Stomach (tissue), 9 donors: Measurements from ENCODE around the gene HNRNPH1. TPM values are rescaled to one million over a fixed set of nuclear protein-coding genes. Genes with fewer than 3 reads are reported as not detected.
A peak's percentile ranks its signal among the peaks of the same experiment; 100 is the strongest.

Source experiments
- DNase-seq, 2 donors: peaks; one replicate each; pipeline versions ENCODE4 v3.0.0 to v3.0.0-alpha.2; 2013 to 2019
- H3K27ac ChIP-seq, 5 donors: fragments of 200-600 bp in 4 of 5; sonication (generic) in 4 of 5; one replicate each; pipeline ENCODE4 v1.5.1; 2013 to 2019; ENCODE audit warnings: mild to moderate bottlenecking in 1 of 5, moderate library complexity in 1 of 5
- H3K27me3 ChIP-seq, 3 donors: fragments of 200-600 bp; sonication (generic); one replicate each; pipeline ENCODE4 v1.5.1; 2017 to 2019; ENCODE audit warnings: mixed run types in 1 of 3
- H3K36me3 ChIP-seq, 4 donors: fragments of 200-600 bp; sonication (generic); 1 replicate in 3 of 4; 2 replicates in 1 of 4; pipeline ENCODE4 v1.5.1; 2016 to 2019
- H3K4me1 ChIP-seq, 4 donors: fragments of 200-600 bp; sonication (generic); one replicate each; pipeline ENCODE4 v1.5.1; 2016 to 2019
- H3K4me3 ChIP-seq, 4 donors: fragments of 200-600 bp; sonication (generic) in 3 of 4; one replicate each; pipeline ENCODE4 v1.5.1; 2016 to 2019; ENCODE audit warnings: mild to moderate bottlenecking in 1 of 4
- H3K9me3 ChIP-seq, 4 donors: fragments of 200-600 bp; sonication (generic); one replicate each; pipeline ENCODE4 v1.5.1; 2016 to 2019
- EP300 ChIP-seq: sonication (generic); formaldehyde crosslinking; IDR thresholded peaks from one replicate; pipeline ENCODE4 v1.6.1; 2017; ENCODE audit warnings: antibody characterized with exemption
- POLR2A ChIP-seq, 4 donors: fragments of 450-650 bp; IDR thresholded peaks; one replicate each; pipeline ENCODE4 v1.6.1; 2016; ENCODE audit warnings: antibody characterized with exemption in 4 of 4, control low read depth in 2 of 4, mild to moderate bottlenecking in 1 of 4, moderate library complexity in 1 of 4
- POLR2AphosphoS5 ChIP-seq, 3 donors: sonication (generic); formaldehyde crosslinking; IDR thresholded peaks; one replicate each; pipeline ENCODE4 v1.6.1; 2016; ENCODE audit warnings: antibody characterized with exemption in 3 of 3
- WGBS, 5 donors: extraction: QIAGEN DNeasy Blood & Tissue Kit in 3 of 5; methylation state at CpG; one replicate each; pipeline versions ENCODE4 v1.1.5 to v1.1.7; 2013 to 2018; 5-methylcytosine and 5-hydroxymethylcytosine counted together
- intact Hi-C: fragments of 100-400 bp; cut with DNase I; formaldehyde crosslinking; loops from one replicate; pipeline ENCODE4 v1.15.1; 2023; ENCODE audit warnings: low total_unique reads
- polyA plus RNA-seq, 3 donors: library from polyadenylated mRNA; stranded (reverse); fragments of 200-250 nt; gene quantifications; one replicate each; pipeline ENCODE4 v1.2.3, GENCODE V29; 2013
- total RNA-seq, 5 donors: library from RNA; depleted of rRNA; stranded (reverse); fragments of >200 nt; gene quantifications; one replicate each; pipeline versions ENCODE4 v1.1.0 to v1.2.3, GENCODE V29; 2014 to 2016
- TF ChIP-seq, protein P1 (sequence below), 7 experiments: fragments of 450-650 bp in 4 of 7; fragments of 200-600 bp in 3 of 7; sonication (generic) in 3 of 7; IDR thresholded peaks; one replicate each; pipeline ENCODE4 v1.5.1; 2016 to 2019; ENCODE audit warnings: antibody characterized with exemption in 7 of 7, control low read depth in 2 of 7, mild to moderate bottlenecking in 1 of 7
- donor health status: healthy with polysubstance abuse.
- donor health status: Bipolar disorder and iron deficiency.
- donor health status: healthy.

Gene HNRNPH1
- total and polyA plus RNA-seq, 8 donors, result 87.5 to 1,215 (median 494) TPM

DNA sequence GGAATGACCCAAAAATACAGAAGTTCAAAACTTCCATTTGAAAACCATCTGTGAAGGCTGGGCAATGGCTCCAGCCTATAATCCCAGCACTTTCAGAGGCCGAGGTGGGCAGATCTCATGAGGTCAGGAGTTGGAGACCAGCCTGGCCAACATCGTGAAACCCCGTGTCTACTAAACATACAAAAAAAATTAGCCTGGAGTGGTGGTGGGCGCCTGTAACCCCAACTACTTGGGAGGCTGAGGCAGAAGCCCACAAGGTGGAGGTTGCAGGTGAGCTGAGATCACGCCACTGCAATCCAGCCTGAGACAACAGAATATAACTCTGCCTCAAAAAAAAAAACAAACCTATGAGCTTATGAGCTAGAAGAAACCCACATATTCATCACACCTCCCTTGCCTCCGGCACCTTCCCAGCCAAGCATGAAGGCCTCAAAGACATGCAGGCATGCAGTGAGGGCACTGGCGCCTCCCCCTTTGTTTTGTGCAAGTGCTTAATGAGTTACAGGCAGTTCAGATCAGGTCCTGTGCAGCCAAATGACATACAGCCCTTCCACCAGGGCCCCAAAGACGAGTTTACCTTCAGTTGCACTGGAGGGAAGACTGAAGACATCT lies 9.9 kb downstream of the HNRNPH1 start:
- Histone ChIP-seq H3K27ac (peak overlapping the region in 1 of 5 donors; percentile 33), H3K27me3 (no peaks in the 10 kb centered on the region), H3K9me3 (no peaks in the 10 kb centered on the region), H3K36me3 (peaks cover 85 to 100% (median 99%) of the 10 kb centered on the region in 4 donors), H3K4me1 (peaks cover 31 to 97% (median 63%) of the 10 kb centered on the region in 4 donors), H3K4me3 (no peak overlapping the region)
- intact Hi-C loops, result no loop called here
- 71 to 81% (median 74%) methylated on average over 7 to 8 of the region's 8 CpGs for WGBS, 5 donors
- DNase-seq, result no peak
- TF ChIP-seq EP300, result no peak
- peak in 2 of 3 donors; percentile 19 to 20 for TF ChIP-seq POLR2AphosphoS5 (IDR thresholded peaks at IDR 0.05)

DNA sequence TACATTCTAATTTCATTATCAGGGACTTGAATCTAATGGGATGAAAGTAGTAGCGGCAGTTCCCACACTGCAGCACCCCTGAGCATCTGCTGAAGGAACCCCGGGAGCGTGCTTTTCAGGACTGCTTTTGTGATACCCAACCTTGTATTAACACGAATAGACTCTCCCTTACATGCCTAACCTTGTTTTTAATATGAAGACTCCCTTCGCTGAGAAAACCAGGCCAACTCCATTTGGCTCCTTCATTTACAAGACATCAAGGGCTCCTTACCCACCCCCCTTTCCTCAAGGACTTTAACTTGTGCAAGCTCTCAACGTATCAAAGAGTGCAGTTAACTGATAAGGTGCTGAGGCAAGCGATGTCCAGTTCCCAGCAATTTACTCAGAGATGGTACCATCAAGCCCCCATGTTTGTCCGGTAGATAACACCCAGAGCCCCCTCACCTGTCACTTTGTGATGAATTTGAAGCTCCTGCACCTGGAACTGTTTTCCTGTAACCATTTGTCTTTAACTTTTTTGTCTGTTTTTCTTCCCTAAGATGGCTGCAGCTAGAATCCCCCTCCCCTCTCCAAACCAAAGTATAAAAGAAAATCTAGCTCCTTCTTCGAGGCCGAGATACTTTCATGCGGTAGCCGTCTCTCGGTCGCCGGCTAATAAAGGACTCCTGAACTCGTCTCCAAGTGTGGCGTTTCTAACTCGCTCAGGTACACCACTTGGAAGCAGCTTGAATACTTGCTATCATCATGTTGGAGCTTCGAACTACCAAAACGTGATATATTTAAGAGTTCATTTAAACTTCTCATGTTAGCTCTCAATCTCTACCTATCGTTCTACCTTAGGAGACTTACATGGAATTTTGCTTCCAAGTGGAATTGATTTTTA lies 10.7 kb downstream of the HNRNPH1 start:
- peaks cover 24 to 97% (median 59%) of the 10 kb centered on the region in 4 donors for H3K4me1 ChIP-seq
- 80 to 85% (median 82%) methylated on average over 21 of the region's 21 CpGs for WGBS, 5 donors

DNA sequence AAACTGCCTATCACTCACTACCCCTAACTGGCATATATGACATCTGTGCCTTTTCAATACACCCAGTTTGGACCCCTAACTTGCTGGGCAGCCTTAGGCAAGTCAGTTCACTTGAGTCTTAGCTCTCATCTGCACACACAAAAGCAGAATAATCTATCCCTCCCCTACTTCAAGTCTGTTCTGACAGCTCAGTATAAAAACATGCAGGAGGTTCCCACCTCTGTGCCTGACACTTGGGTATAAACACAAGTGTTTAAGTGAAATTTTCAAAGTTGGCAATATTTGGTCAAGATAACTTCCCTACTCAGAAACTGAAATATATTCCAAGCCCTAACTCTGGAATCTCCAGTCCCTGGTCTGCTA lies 12.6 kb downstream of the HNRNPH1 start:
- Histone ChIP-seq H3K27ac (peak overlapping the region in 1 of 5 donors; percentile 44), H3K36me3 (peaks cover 60 to 100% (median 99%) of the 10 kb centered on the region in 4 donors), H3K9me3 (no peaks in the 10 kb centered on the region), H3K27me3 (no peaks in the 10 kb centered on the region), H3K4me3 (peak overlapping the region in 1 of 4 donors; percentile 3), H3K4me1 (peaks cover 7 to 97% (median 53%) of the 10 kb centered on the region in 4 donors)
- DNase-seq, result no peak
- TF ChIP-seq POLR2AphosphoS5 (IDR thresholded peaks at IDR 0.05) (peak in 1 of 3 donors; percentile 0), POLR2A (IDR thresholded peaks at IDR 0.05) (no peak)
- intact Hi-C loops, result no loop called here

More for the DNA sequence above, 10.7 kb downstream of the HNRNPH1 start:
- no peaks in the 10 kb centered on the region for H3K9me3 ChIP-seq
- no peak overlapping the region for H3K4me3 ChIP-seq
- no peak for DNase-seq
- H3K27me3 ChIP-seq, result no peaks in the 10 kb centered on the region
- intact Hi-C loops, result no loop called here
- H3K27ac ChIP-seq, result peak overlapping the region in 1 of 5 donors; percentile 33
- peaks cover 77 to 100% (median 99%) of the 10 kb centered on the region in 4 donors for H3K36me3 ChIP-seq
- TF ChIP-seq POLR2A (IDR thresholded peaks at IDR 0.05) (no peak), POLR2AphosphoS5 (IDR thresholded peaks at IDR 0.05) (no peak), EP300 (no peak)
- TF ChIP-seq, protein P1, sequence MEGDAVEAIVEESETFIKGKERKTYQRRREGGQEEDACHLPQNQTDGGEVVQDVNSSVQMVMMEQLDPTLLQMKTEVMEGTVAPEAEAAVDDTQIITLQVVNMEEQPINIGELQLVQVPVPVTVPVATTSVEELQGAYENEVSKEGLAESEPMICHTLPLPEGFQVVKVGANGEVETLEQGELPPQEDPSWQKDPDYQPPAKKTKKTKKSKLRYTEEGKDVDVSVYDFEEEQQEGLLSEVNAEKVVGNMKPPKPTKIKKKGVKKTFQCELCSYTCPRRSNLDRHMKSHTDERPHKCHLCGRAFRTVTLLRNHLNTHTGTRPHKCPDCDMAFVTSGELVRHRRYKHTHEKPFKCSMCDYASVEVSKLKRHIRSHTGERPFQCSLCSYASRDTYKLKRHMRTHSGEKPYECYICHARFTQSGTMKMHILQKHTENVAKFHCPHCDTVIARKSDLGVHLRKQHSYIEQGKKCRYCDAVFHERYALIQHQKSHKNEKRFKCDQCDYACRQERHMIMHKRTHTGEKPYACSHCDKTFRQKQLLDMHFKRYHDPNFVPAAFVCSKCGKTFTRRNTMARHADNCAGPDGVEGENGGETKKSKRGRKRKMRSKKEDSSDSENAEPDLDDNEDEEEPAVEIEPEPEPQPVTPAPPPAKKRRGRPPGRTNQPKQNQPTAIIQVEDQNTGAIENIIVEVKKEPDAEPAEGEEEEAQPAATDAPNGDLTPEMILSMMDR (IDR thresholded peaks at IDR 0.05), result no peak

GRCh38 chr5:179610109-179610902 lies 13.2 kb downstream of the HNRNPH1 start:
- 63 to 74% (median 68%) methylated on average over 22 to 23 of the region's 23 CpGs for WGBS, 5 donors
- no peak for DNase-seq
- Histone ChIP-seq H3K9me3 (no peaks in the 10 kb centered on the region), H3K27me3 (no peaks in the 10 kb centered on the region), H3K4me1 (peaks cover 3 to 94% (median 52%) of the 10 kb centered on the region in 4 donors), H3K36me3 (peaks cover 57 to 100% (median 99%) of the 10 kb centered on the region in 4 donors), H3K4me3 (peak overlapping the region in 1 of 4 donors; percentile 3), H3K27ac (peak overlapping the region in 3 of 5 donors; percentile 13 to 44 (median 41))
- intact Hi-C loops, result no loop called here
- TF ChIP-seq EP300 (no peak), POLR2AphosphoS5 (IDR thresholded peaks at IDR 0.05) (peak in 1 of 3 donors; percentile 3)

- peaks cover 3 to 89% (median 53%) of the 10 kb centered on the region in 4 donors for H3K4me1 ChIP-seq
- TF ChIP-seq EP300 (no peak), POLR2AphosphoS5 (IDR thresholded peaks at IDR 0.05) (no peak), POLR2A (IDR thresholded peaks at IDR 0.05) (no peak)
- TF ChIP-seq, protein P1 (IDR thresholded peaks at IDR 0.05), result no peak
These were observed 13.7 kb downstream of the HNRNPH1 start for GRCh38 chr5:179609834-179610108.

More at GRCh38 chr5:179609834-179610108, 13.7 kb downstream of the HNRNPH1 start:
- intact Hi-C loops, result no loop called here
- Histone ChIP-seq H3K36me3 (peaks cover 52 to 99% (median 95%) of the 10 kb centered on the region in 4 donors), H3K27me3 (no peaks in the 10 kb centered on the region), H3K27ac (peak overlapping the region in 2 of 5 donors; percentile 11 to 41), H3K9me3 (no peaks in the 10 kb centered on the region), H3K4me3 (no peak overlapping the region)
- WGBS, 5 donors, result 75 to 83% (median 80%) methylated on average over 8 of the region's 8 CpGs
- DNase-seq, result no peak
